Measurements from ENCODE around the gene CTRB2. TPM values are rescaled to one million over a fixed set of nuclear protein-coding genes. Genes with fewer than 3 reads are reported as not detected.
"Not testable (repeated sequence)": the region's sequence is repeated elsewhere in the genome, so short reads cannot be mapped to it uniquely, and the experiment has no call there.

CTRB2 gene
- total and polyA plus RNA-seq, 2 experiments from 2014 or later = 0.76 TPM; not detected in 1

- Histone ChIP-seq H3K27me3 (no peaks in the 10 kb centered on the region), H3K4me1 (ENCODE audit: low read depth) (no peaks in the 10 kb centered on the region), H3K36me3 (no peaks in the 10 kb centered on the region), H3K9me3 (ENCODE audit: low read depth) (no peaks in the 10 kb centered on the region), H3K27ac (no peak overlapping the region), H3K4me3 (no peak overlapping the region)
- no peak for DNase-seq (ENCODE audit: low read depth in 1 of 2, low spot score in 1 of 2)
- no peak for TF ChIP-seq CTCF (IDR thresholded peaks at IDR 0.05; ENCODE audit: low read depth, low read length)
Observed at GRCh38 chr16:75216576-75216975, 9.6 kb upstream of the CTRB2 start.

DNA sequence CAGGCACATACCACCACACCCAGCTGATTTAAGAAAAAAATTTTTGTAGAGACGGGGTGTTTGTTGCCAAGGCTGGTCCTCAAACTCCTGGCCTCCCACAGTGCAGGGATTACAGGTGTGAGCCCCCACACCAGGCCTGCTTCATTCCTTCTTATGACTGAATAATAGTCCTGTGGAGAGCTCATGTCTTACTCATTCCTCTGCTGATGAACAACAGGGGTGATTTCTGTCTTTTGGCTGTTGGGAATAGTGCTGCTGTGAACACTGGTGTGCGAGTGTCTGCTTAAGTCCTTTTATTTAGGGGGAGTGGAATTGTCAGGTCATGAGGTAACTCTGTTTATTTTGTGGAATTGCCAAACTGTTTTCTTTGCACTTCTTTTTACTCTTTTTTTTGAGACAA, 9.2 kb upstream of the CTRB2 start:
- no peak for DNase-seq (ENCODE audit: low read depth in 1 of 2, low spot score in 1 of 2)
- Histone ChIP-seq H3K4me3 (no peak overlapping the region), H3K9me3 (ENCODE audit: low read depth) (no peaks in the 10 kb centered on the region), H3K36me3 (no peaks in the 10 kb centered on the region), H3K4me1 (ENCODE audit: low read depth) (no peaks in the 10 kb centered on the region), H3K27me3 (no peaks in the 10 kb centered on the region), H3K27ac (no peak overlapping the region)
- no peak for TF ChIP-seq CTCF (IDR thresholded peaks at IDR 0.05; ENCODE audit: low read depth, low read length)

DNA sequence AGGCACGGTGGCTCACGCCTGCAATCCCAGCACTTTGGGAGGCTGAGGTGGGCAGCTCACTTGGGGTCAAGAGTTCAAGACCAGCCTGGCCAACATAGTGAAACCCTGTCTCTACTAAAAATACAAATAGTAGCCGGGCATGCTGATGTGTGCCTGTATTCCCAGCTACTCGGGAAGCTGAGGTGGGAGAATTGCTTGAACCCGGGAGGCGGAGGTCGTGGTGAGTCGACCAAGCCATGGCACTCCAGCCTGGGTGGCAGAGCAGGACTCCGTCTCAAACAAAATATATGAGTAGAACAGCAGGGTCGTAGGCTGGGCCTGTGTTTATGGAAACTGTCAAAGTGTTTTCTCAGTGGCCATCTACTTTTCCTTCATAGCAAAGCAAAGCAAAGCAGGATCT, 4.3 kb upstream of the CTRB2 start:
- DNase-seq (ENCODE audit: low read depth in 1 of 2, low spot score in 1 of 2); H3K4me3 ChIP-seq: not testable (repeated sequence)

GRCh38 chr16:75209944-75210343, 3.0 kb upstream of the CTRB2 start:
- no peak for TF ChIP-seq CTCF (IDR thresholded peaks at IDR 0.05; ENCODE audit: low read depth, low read length)
- Histone ChIP-seq H3K4me1 (ENCODE audit: low read depth) (no peaks in the 10 kb centered on the region), H3K4me3 (no peak overlapping the region), H3K27ac (no peak overlapping the region), H3K36me3 (no peaks in the 10 kb centered on the region), H3K9me3 (ENCODE audit: low read depth) (no peaks in the 10 kb centered on the region), H3K27me3 (no peaks in the 10 kb centered on the region)
- no peak for DNase-seq (ENCODE audit: low read depth in 1 of 2, low spot score in 1 of 2)

More for the DNA sequence above, 4.3 kb upstream of the CTRB2 start:
- not testable (repeated sequence) for H3K27me3 ChIP-seq; H3K27ac ChIP-seq; H3K9me3 ChIP-seq (ENCODE audit: low read depth); H3K4me1 ChIP-seq (ENCODE audit: low read depth); H3K36me3 ChIP-seq

DNA sequence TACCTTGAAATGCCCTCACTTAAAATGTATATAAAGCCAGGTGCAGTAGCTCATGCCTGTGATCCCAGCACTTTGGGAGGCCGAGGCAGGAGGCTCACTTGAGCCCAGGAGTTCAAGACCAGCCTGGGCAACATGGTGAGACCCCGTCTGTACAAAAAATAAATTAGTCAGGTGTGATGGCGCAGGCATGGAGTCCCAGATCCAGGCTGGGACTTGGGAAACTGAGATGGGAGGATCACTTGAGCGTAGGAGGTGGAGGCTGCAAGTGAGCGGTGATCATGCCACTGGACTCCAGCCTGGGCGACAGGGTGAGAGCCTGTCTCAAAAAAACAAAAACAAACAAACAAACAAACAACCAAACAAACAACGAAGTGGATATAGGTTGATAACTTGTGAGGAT, 2.6 kb upstream of the CTRB2 start:
- H3K4me3 ChIP-seq; H3K4me1 ChIP-seq (ENCODE audit: low read depth); H3K27me3 ChIP-seq; H3K27ac ChIP-seq; DNase-seq (ENCODE audit: low read depth in 1 of 2, low spot score in 1 of 2); H3K9me3 ChIP-seq (ENCODE audit: low read depth); H3K36me3 ChIP-seq: not testable (repeated sequence)

DNA sequence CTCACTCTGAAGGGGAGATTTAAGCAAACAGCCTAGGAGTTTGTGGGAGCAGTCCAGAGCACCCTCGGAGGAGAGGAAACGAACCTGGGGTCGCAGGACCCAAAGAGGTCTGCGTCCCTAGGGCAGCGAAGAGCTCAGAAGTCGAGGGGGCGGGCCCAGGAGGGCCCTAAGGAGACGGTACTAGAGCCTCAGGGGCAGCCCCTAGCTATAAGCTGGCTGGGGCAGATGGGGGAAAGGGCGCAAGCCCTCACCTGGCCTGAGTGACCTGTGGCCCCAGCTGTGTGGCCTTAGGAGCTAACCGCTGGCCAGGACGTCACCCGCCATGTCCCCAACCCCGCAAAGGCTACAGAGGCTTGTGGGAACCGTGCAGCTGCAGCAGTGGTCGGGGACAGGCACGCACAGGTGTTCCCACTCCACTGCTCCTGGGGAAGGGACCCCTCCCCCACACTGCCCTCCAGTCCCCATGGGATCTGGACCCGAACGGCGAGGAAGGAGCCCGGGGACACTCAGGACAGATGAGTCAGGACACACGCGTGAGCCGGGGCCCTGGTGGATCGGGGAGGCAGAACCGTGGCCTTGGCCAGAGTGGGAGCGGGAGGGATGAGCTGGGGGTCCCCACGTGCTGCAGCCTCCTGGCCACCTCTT, 2.0 kb upstream of the CTRB2 start:
- no peak for DNase-seq (ENCODE audit: low read depth in 1 of 2, low spot score in 1 of 2)
- H3K27ac ChIP-seq = no peak overlapping the region

More for the DNA sequence above, 2.0 kb upstream of the CTRB2 start:
- TF ChIP-seq CTCF (IDR thresholded peaks at IDR 0.05; ENCODE audit: low read depth, low read length) = no peak
- Histone ChIP-seq H3K4me3 (no peak overlapping the region), H3K4me1 (ENCODE audit: low read depth) (no peaks in the 10 kb centered on the region), H3K9me3 (ENCODE audit: low read depth) (no peaks in the 10 kb centered on the region), H3K36me3 (no peaks in the 10 kb centered on the region), H3K27me3 (no peaks in the 10 kb centered on the region)
